Suprapubic skin (tissue), 4 donors: Measurements from ENCODE around the gene NCAM1. TPM values are rescaled to one million over a fixed set of nuclear protein-coding genes. Genes with fewer than 3 reads are reported as not detected.
A peak's percentile ranks its signal among the peaks of the same experiment; 100 is the strongest.

Experiments
- DNase-seq, 2 donors: peaks; one replicate each; pipeline ENCODE4 v3.0.0-alpha.2; 2019; ENCODE audit warnings: low spot score in 2 of 2
- H3K27ac ChIP-seq: fragments of 200-600 bp; sonication (generic); one replicate; pipeline ENCODE4 v1.5.1; 2019
- H3K27me3 ChIP-seq: fragments of 200-600 bp; sonication (generic); one replicate; pipeline ENCODE4 v1.5.1; 2019
- H3K36me3 ChIP-seq: fragments of 200-600 bp; sonication (generic); one replicate; pipeline ENCODE4 v1.5.1; 2019
- H3K4me1 ChIP-seq: fragments of 200-600 bp; sonication (generic); one replicate; pipeline ENCODE4 v1.5.1; 2019
- H3K4me3 ChIP-seq: fragments of 200-600 bp; sonication (generic); one replicate; pipeline ENCODE4 v1.5.1; 2019; ENCODE audit warnings: mild to moderate bottlenecking
- H3K9me3 ChIP-seq: fragments of 200-600 bp; sonication (generic); one replicate; pipeline ENCODE4 v1.5.1; 2019
- CTCF ChIP-seq, 2 donors: fragments of 200-600 bp in 1 of 2; fragments of 450-650 bp in 1 of 2; sonication (generic) in 1 of 2; IDR thresholded peaks; one replicate each; pipeline ENCODE4 v1.5.1; 2016 to 2019; ENCODE audit warnings: antibody characterized with exemption in 2 of 2, mild to moderate bottlenecking in 1 of 2, moderate library complexity in 1 of 2
- EP300 ChIP-seq: sonication (generic); formaldehyde crosslinking; IDR thresholded peaks from one replicate; pipeline ENCODE4 v1.6.1; 2017; ENCODE audit warnings: antibody characterized with exemption
- POLR2A ChIP-seq, 2 donors: fragments of 450-650 bp; IDR thresholded peaks; one replicate each; pipeline ENCODE4 v1.6.1; 2017; ENCODE audit warnings: antibody characterized with exemption in 2 of 2, mild to moderate bottlenecking in 2 of 2, moderate library complexity in 2 of 2
- POLR2AphosphoS5 ChIP-seq, 3 donors: sonication (generic); formaldehyde crosslinking; IDR thresholded peaks; one replicate each; pipeline ENCODE4 v1.6.1; 2017; ENCODE audit warnings: antibody characterized with exemption in 3 of 3
- WGBS: methylation state at CpG from one replicate; pipeline ENCODE4 v1.1.5; 2018; 5-methylcytosine and 5-hydroxymethylcytosine counted together
- total RNA-seq, 4 donors: library from RNA; depleted of rRNA; stranded (reverse); fragments of >200 nt; gene quantifications; one replicate each; pipeline ENCODE4 v1.1.0, GENCODE V29; 2016

NCAM1 gene
- total RNA-seq, 4 donors from 2014 or later = 0.98 to 3.3 (median 1.9) TPM

GRCh38 chr11:113314065-113314388, 352.8 kb downstream of the NCAM1 start:
- no peak for TF ChIP-seq POLR2A (IDR thresholded peaks at IDR 0.05)
- no peak for TF ChIP-seq EP300
- no peak for TF ChIP-seq POLR2AphosphoS5 (IDR thresholded peaks at IDR 0.05)
- TF ChIP-seq CTCF (IDR thresholded peaks at IDR 0.05) = no peak
- Histone ChIP-seq H3K27me3 (no peaks in the 10 kb centered on the region), H3K4me3 (peak overlapping the region; percentile 72), H3K9me3 (no peaks in the 10 kb centered on the region), H3K36me3 (peaks cover 10% of the 10 kb centered on the region), H3K27ac (peak overlapping the region; percentile 87), H3K4me1 (peaks cover 31% of the 10 kb centered on the region)
- 13% methylated on average over 4 of the region's 9 CpGs for WGBS
- DNase-seq = no peak

DNA sequence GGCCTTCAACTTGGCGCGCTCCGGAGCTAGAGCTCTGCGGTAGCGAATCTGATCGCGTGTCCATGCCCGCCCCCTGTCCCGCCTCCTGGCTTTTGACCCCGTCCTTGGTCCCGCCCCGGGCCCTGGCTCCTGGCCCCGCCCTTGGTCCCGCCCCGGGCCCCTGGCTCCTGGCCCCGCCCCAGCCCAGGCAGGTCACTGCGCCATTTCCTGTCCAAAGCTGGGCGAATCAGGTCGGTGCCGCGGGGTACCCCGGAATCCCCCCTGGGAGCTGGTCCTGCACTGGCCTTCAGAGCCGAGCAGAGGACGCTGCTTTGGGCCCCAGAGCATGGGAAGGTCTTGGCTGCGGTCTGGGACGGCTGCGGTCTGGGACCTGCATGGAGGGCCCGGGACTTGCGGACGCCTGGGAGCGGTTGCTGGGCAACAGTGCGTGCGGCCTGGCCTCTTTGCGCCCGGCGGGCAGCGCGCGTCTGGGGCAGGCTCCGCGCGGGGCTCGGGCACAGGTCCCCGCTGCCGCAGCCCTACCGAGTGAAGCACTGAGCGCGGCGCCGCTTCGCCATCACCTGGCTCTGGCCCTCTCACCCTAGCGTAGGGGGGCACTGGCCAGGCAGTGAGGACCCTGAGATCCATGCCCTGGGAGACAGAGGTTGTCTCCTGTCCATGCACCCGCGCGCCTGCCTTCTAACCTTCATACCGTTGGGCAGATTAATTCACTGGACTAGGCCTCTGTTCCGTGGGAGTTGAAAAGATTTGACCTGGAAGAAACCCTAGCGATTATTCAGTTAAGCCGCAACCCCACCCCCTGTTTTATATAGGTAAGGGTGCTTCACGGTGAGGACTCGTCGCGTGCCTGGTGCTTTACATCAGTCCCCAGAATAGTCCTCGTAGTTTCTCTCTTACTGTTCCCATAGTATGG, 353.4 kb downstream of the NCAM1 start, which contains the start of gene TTC12:
TTC12 (plus strand) TSS at position 195 of the 913 bp plus-strand sequence. CDS start 1,675 bp downstream, outside the sequence.
- H3K27me3 ChIP-seq = no peaks in the 10 kb centered on the region
- H3K36me3 ChIP-seq = peaks cover 10% of the 10 kb centered on the region
- no peaks in the 10 kb centered on the region for H3K9me3 ChIP-seq
- H3K4me1 ChIP-seq = peaks cover 31% of the 10 kb centered on the region
- 50% methylated on average over 10 of the region's 64 CpGs for WGBS
- no peak for TF ChIP-seq POLR2A (IDR thresholded peaks at IDR 0.05)
- peak within 1 kb of the TSS; percentile 87 for H3K27ac ChIP-seq
- peak within 1 kb of the TSS; percentile 72 for H3K4me3 ChIP-seq
- peak; percentile 91 to 93 for DNase-seq

GRCh38 chr11:113315811-113316210, 354.6 kb downstream of the NCAM1 start:
- peak overlapping the region; percentile 72 for H3K4me3 ChIP-seq
- WGBS = 21% methylated on average over 6 of the region's 6 CpGs

DNA sequence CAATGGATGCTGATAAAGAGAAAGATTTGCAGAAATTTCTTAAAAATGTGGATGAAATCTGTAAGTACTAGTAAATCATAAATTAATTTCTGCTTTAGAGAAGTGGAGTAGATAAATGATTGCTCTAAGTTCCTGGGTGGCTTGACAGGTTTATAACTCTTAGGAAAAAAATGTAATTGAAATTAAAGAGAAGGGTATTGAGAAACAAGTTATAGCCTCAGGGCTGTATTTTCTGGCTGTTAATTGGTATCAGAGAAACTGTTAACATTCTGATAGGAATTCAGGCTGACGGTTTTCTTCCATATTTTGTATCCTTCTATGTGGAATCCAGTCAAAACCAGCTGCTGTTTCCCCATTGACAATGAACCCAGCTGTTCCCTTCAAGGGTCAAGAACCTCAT, 355.0 kb downstream of the NCAM1 start:
- peak overlapping the region; percentile 87 for H3K27ac ChIP-seq
- no peaks in the 10 kb centered on the region for H3K27me3 ChIP-seq
- 30% methylated on average over 1 of the region's 1 CpG for WGBS
- H3K9me3 ChIP-seq = no peaks in the 10 kb centered on the region
- TF ChIP-seq POLR2AphosphoS5 (IDR thresholded peaks at IDR 0.05) = no peak
- TF ChIP-seq CTCF (IDR thresholded peaks at IDR 0.05) = no peak
- no peak for TF ChIP-seq POLR2A (IDR thresholded peaks at IDR 0.05)
- no peak for TF ChIP-seq EP300
- H3K36me3 ChIP-seq = peaks cover 19% of the 10 kb centered on the region
- no peak for DNase-seq
- no peak overlapping the region for H3K4me3 ChIP-seq
- peaks cover 31% of the 10 kb centered on the region for H3K4me1 ChIP-seq

More at GRCh38 chr11:113315811-113316210, 354.6 kb downstream of the NCAM1 start:
- TF ChIP-seq EP300 (no peak), CTCF (IDR thresholded peaks at IDR 0.05) (no peak), POLR2AphosphoS5 (IDR thresholded peaks at IDR 0.05) (no peak), POLR2A (IDR thresholded peaks at IDR 0.05) (no peak)
- no peak for DNase-seq
- peaks cover 19% of the 10 kb centered on the region for H3K36me3 ChIP-seq
- H3K4me1 ChIP-seq = peaks cover 31% of the 10 kb centered on the region
- H3K9me3 ChIP-seq = no peaks in the 10 kb centered on the region
- H3K27me3 ChIP-seq = no peaks in the 10 kb centered on the region
- H3K27ac ChIP-seq = peak overlapping the region; percentile 87

GRCh38 chr11:113317339-113317738, 356.1 kb downstream of the NCAM1 start:
- peaks cover 19% of the 10 kb centered on the region for H3K36me3 ChIP-seq
- no peak for TF ChIP-seq EP300
- no peak for TF ChIP-seq POLR2AphosphoS5 (IDR thresholded peaks at IDR 0.05)
- TF ChIP-seq CTCF (IDR thresholded peaks at IDR 0.05) = no peak
- TF ChIP-seq POLR2A (IDR thresholded peaks at IDR 0.05) = no peak
- no peaks in the 10 kb centered on the region for H3K9me3 ChIP-seq
- WGBS = 82% methylated on average over 2 of the region's 2 CpGs
- no peak for DNase-seq
- H3K27me3 ChIP-seq = no peaks in the 10 kb centered on the region
- H3K4me1 ChIP-seq = peaks cover 31% of the 10 kb centered on the region
- no peak overlapping the region for H3K27ac ChIP-seq
- H3K4me3 ChIP-seq = no peak overlapping the region
